Peyer's patch (tissue), 4 donors: ENCODE results near the gene ANKRD44. TPM values are rescaled to one million over a fixed set of nuclear protein-coding genes. Genes with fewer than 3 reads are reported as not detected.

ENCODE experiments used
- DNase-seq, 3 donors: peaks; one replicate each; pipeline ENCODE4 v3.0.0-alpha.2; 2017 to 2019
- H3K27ac ChIP-seq, 4 donors: fragments of 200-600 bp; sonication (generic); one replicate each; pipeline ENCODE4 v1.5.1; 2016 to 2019
- H3K27me3 ChIP-seq, 2 donors: fragments of 200-600 bp; sonication (generic); one replicate each; pipeline ENCODE4 v1.5.1; 2019
- H3K36me3 ChIP-seq, 3 donors: fragments of 200-600 bp; sonication (generic); one replicate each; pipeline ENCODE4 v1.5.1; 2016 to 2019
- H3K4me1 ChIP-seq, 4 donors: fragments of 200-600 bp; sonication (generic); one replicate each; pipeline ENCODE4 v1.5.1; 2016 to 2019
- H3K4me3 ChIP-seq, 4 donors: fragments of 200-600 bp; sonication (generic); 1 replicate in 3 of 4; 2 replicates in 1 of 4; pipeline ENCODE4 v1.5.1; 2016 to 2019; ENCODE audit warnings: mild to moderate bottlenecking in 1 of 4
- H3K9me3 ChIP-seq, 4 donors: fragments of 200-600 bp; sonication (generic); one replicate each; pipeline ENCODE4 v1.5.1; 2016 to 2019; ENCODE audit warnings: mild to moderate bottlenecking in 1 of 4
- POLR2A ChIP-seq, 2 donors: fragments of 450-650 bp; IDR thresholded peaks; one replicate each; pipeline ENCODE4 v1.5.1; 2017; ENCODE audit warnings: antibody characterized with exemption in 2 of 2, mild to moderate bottlenecking in 2 of 2, moderate library complexity in 2 of 2
- total RNA-seq, 4 donors: library from RNA; depleted of rRNA; stranded (reverse); fragments of >200 nt; gene quantifications; one replicate each; pipeline ENCODE4 v1.1.0, GENCODE V29; 2016
- TF ChIP-seq, protein P1 (sequence below), 6 experiments: fragments of 450-650 bp in 4 of 6; fragments of 200-600 bp in 2 of 6; sonication (generic) in 1 of 6; IDR thresholded peaks; one replicate each; pipeline ENCODE4 v1.5.1; 2017 to 2019; ENCODE audit warnings: antibody characterized with exemption in 6 of 6, mild to moderate bottlenecking in 3 of 6, moderate library complexity in 1 of 6

Gene ANKRD44
- total RNA-seq, 4 donors from 2014 or later = 24.8 to 215 (median 32.0) TPM

DNA sequence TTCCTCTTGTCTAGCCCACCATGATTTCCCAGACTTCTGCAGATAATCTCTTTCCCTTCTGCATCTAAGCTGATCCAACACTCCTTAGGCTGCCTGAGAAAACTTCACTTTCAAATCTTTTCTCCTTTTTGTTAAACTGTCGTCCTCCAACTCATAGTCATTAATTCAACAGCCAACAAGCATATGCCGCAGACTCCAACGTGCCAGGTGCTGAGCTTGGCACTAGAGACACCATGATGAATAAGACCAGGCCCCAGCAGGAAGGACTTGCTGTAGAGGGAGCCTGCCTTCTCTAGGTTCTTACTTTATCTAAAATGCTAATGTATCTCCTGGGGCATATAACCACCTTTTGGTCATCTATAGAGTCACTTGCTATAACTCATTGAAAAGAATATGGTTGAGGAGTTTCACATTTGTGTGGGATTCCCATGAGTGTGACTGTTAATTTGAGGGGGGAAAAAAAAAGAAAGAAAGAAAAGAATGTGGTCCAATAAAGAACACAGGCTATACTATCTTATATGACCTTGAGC lies 51.0 kb downstream of the ANKRD44 start:
- Histone ChIP-seq H3K4me1 (peaks cover 0 to 28% (median 17%) of the 10 kb centered on the region in 4 donors), H3K4me3 (no peak overlapping the region), H3K9me3 (no peaks in the 10 kb centered on the region), H3K36me3 (no peaks in the 10 kb centered on the region), H3K27ac (peak overlapping the region in 1 of 4 donors; percentile 25), H3K27me3 (no peaks in the 10 kb centered on the region)
- TF ChIP-seq, protein P1, sequence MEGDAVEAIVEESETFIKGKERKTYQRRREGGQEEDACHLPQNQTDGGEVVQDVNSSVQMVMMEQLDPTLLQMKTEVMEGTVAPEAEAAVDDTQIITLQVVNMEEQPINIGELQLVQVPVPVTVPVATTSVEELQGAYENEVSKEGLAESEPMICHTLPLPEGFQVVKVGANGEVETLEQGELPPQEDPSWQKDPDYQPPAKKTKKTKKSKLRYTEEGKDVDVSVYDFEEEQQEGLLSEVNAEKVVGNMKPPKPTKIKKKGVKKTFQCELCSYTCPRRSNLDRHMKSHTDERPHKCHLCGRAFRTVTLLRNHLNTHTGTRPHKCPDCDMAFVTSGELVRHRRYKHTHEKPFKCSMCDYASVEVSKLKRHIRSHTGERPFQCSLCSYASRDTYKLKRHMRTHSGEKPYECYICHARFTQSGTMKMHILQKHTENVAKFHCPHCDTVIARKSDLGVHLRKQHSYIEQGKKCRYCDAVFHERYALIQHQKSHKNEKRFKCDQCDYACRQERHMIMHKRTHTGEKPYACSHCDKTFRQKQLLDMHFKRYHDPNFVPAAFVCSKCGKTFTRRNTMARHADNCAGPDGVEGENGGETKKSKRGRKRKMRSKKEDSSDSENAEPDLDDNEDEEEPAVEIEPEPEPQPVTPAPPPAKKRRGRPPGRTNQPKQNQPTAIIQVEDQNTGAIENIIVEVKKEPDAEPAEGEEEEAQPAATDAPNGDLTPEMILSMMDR (IDR thresholded peaks at IDR 0.05) = no peak
- TF ChIP-seq POLR2A (IDR thresholded peaks at IDR 0.05) = no peak
- DNase-seq = no peak

DNA sequence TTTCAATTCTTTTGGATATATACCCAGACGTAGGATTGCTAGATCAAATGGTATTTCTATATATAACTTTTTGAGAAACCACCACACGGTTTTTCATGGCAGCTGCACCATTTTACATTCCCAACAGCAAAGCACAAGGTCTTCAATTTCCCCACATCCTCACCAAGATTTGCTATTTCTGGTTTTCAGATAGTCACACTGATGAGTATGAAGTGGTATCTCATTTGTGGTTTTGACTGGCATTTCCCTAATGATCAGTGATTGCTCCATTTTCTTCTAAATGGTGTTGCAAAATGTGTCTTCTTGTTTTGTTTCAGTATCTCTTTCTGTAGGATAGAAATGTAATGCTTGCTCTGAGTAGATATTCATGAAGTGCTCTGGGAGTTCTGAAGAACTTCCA lies 52.0 kb downstream of the ANKRD44 start:
- Histone ChIP-seq H3K9me3 (no peaks in the 10 kb centered on the region), H3K4me1 (peaks cover 0 to 28% (median 17%) of the 10 kb centered on the region in 4 donors), H3K4me3 (no peak overlapping the region), H3K36me3 (no peaks in the 10 kb centered on the region), H3K27me3 (no peaks in the 10 kb centered on the region), H3K27ac (peak overlapping the region in 2 of 4 donors; percentile 17 to 25)
- TF ChIP-seq, protein P1 (IDR thresholded peaks at IDR 0.05) = no peak
- no peak for TF ChIP-seq POLR2A (IDR thresholded peaks at IDR 0.05)
- DNase-seq = no peak

DNA sequence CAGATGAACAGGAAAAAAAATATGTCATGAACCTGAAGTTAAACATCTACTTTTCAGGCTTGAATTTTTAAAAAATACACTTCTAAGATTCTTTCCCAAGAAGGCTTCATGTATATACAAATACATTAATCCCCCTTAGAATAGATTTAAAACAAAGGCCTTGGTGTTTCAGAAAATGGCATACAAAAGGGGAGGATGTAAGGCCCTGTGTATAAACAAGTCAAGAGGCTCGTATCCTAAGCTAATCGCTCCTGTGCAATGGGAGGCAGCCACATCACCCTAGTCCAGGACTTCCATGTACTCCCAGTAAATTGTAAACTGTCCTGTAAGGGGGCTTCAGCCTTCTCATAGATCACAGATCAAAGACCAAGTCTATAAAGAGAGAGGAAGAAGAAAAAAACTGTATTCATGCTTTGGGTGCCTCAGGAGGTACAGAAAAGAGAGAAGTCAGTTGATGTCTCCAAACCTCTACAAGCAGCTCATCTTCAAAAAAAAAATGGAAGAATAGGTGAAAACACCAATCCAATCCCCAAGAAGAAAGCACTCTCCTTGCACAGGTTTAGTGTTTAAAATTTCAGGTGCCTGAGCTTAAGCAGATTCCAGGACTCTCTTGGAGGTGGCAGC lies 53.9 kb downstream of the ANKRD44 start:
- Histone ChIP-seq H3K27ac (peak overlapping the region in 3 of 4 donors; percentile 52 to 78 (median 59)), H3K36me3 (no peaks in the 10 kb centered on the region), H3K9me3 (no peaks in the 10 kb centered on the region), H3K4me3 (no peak overlapping the region), H3K27me3 (no peaks in the 10 kb centered on the region), H3K4me1 (peaks cover 0 to 20% (median 13%) of the 10 kb centered on the region in 4 donors)
- no peak for DNase-seq
- no peak for TF ChIP-seq POLR2A (IDR thresholded peaks at IDR 0.05)
- TF ChIP-seq, protein P1 (IDR thresholded peaks at IDR 0.05) = no peak

DNA sequence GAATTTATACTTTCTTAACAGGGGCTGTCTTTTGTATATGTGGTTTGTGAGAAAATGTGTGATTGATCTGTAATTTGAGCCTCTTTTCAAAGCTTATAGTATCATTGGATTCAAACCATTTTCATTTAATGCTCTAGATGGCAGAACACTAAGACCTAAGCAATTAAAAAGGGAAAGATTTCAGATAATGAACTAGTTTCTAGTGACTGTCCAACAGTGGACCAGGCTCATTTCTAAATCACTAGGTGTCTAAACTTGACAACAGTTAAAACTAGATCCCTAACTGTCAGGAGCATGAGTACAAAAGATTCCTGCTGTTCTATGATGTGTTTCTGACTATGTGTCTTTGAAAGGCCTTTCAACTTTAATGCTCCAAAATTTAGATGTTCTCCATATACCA lies 54.6 kb downstream of the ANKRD44 start:
- Histone ChIP-seq H3K27me3 (no peaks in the 10 kb centered on the region), H3K27ac (peak overlapping the region; percentile 52 to 78 (median 61)), H3K4me3 (peak overlapping the region in 1 of 4 donors; percentile 8), H3K36me3 (no peaks in the 10 kb centered on the region), H3K9me3 (no peaks in the 10 kb centered on the region), H3K4me1 (peaks cover 0 to 18% (median 12%) of the 10 kb centered on the region in 4 donors)
- DNase-seq = no peak
- TF ChIP-seq, protein P1 (IDR thresholded peaks at IDR 0.05) = no peak
- no peak for TF ChIP-seq POLR2A (IDR thresholded peaks at IDR 0.05)

DNA sequence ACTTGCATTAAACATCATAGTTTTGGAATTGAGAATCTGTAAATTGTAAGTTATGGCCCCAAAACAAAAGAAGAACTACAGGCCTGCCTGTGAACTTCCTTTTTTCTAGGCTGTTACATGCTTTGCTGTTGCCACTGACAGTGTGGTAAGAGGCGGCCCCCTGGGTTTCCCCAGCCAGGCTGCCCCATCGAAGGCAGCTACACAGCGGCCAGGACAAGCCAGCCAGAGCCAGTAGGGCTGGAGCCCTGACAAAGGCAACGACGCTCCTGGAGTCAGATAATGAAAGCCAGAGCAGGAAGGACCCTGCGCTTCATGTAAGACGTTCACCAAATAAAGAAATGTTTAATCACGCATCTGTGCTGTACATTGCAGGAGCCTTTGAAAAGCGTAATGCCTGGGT lies 55.0 kb downstream of the ANKRD44 start:
- H3K36me3 ChIP-seq = no peaks in the 10 kb centered on the region
- TF ChIP-seq, protein P1 (IDR thresholded peaks at IDR 0.05) = peak in 1 of 6 experiments; percentile 5
- no peak for TF ChIP-seq POLR2A (IDR thresholded peaks at IDR 0.05)
- no peaks in the 10 kb centered on the region for H3K9me3 ChIP-seq
- DNase-seq = peak; percentile 52 to 89 (median 81)
- H3K4me3 ChIP-seq = peak overlapping the region in 2 of 4 donors; percentile 8 to 20
- peaks cover 0 to 18% (median 12%) of the 10 kb centered on the region in 4 donors for H3K4me1 ChIP-seq
- no peaks in the 10 kb centered on the region for H3K27me3 ChIP-seq
- peak overlapping the region; percentile 52 to 78 (median 61) for H3K27ac ChIP-seq
